Measurements from ENCODE around the gene CA5B.
"Not testable (repeated sequence)": the region's sequence is repeated elsewhere in the genome, so short reads cannot be mapped to it uniquely, and the experiment has no call there.

The CA5B gene

GRCh38 chrX:15749642-15750610 is 11.9 kb downstream of the CA5B start:
- no peak for DNase-seq

GRCh38 chrX:15750611-15751154 is 12.6 kb downstream of the CA5B start:
- no peak for DNase-seq

GRCh38 chrX:15751155-15751819 is 13.2 kb downstream of the CA5B start:
- DNase-seq, result no peak

- no peak for DNase-seq
Measured at GRCh38 chrX:15755091-15755490, 17.0 kb downstream of the CA5B start.

- no peak for DNase-seq
Measured at GRCh38 chrX:15758140-15758539, 20.1 kb downstream of the CA5B start.

GRCh38 chrX:15759886-15760285 is 21.8 kb downstream of the CA5B start:
- DNase-seq, result not testable (repeated sequence)

- DNase-seq, result no peak
Measured at GRCh38 chrX:15761564-15762191, 23.6 kb downstream of the CA5B start.

DNA sequence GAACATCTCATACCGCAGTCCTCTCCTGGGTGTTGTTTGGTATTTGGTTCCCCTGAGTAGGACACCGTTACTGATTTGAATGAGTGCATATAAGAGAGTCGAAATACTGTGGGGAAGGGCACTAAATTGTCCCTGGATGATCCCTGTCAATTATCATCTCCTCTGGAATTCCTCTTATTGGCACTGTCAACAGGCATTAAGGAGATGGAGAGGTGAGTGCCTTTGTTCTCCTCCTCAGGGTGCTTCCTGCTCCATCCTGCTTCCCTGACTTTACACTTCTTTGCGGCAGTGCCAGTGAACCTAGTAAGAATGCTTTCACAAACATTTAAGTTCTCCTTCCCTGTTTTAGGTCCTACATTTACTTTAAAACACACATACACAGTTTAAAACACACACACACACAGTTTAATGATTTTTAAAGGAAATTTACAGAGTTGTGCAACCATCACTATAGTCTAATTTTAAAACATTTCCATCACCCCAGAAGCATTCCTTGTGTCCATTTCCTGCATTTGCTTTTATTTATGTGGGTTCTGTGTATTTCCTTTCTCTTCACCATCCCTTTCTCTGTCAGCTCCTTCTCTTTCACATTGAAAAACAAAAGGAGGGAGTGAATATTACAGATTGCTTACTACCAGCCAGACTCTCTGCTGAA is 31.4 kb downstream of the CA5B start:
- DNase-seq, result no peak

GRCh38 chrX:15781961-15782699 is 44.1 kb downstream of the CA5B start:
- no peak for DNase-seq

GRCh38 chrX:15785176-15785750 is 47.2 kb downstream of the CA5B start:
- DNase-seq, result no peak

- no peak for DNase-seq
Measured at GRCh38 chrX:15786915-15787314, 48.8 kb downstream of the CA5B start.

DNA sequence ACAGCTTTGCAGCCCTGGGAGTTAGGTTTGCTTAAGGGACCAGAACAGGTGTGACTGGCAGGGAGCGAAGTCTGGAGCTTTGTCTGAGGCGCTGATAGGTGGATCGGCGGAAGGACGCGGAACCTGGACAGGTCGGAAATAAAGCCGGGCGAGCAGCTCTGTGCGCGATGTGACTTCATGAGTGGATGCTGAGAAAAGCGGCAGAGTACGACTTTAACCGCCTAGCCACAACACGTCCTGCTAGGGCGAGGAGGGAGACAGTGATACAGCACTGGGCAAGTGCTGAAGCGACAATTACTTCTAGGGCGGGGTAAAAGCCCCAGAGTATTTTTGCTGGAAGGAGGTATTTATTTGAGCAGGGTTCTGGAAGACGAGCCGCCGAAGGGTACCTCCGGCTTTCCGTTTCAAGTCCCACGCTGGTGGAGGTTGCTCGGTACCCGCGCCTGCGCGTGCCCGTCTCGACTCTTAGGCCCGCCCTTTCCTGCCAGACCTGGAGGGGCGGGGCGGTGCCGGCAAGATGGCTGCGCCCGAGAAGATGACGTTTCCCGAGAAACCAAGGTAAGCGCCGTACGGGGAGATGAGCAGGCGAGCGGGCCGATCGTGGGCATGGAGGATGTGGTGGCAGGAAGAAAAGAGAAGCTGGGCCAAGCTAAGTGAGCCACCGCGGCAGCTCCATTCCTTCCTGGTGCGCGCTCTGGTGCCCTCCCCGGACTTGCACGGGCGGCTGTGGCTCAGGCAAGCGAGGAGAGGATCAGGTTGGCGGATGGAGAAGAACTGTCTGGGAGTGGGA is 52.1 kb downstream of the CA5B start, which contains the start of gene ZRSR2:
TSS of gene ZRSR2 (plus strand) at position 506 of the 790 bp plus-strand sequence. CDS start at position 518, 12 bp downstream.
- peak; percentile 27 for DNase-seq

GRCh38 chrX:15790769-15791290 is 52.8 kb downstream of the CA5B start:
- DNase-seq, result peak; percentile 4

GRCh38 chrX:15797707-15798106 is 59.6 kb downstream of the CA5B start:
- DNase-seq, result no peak

DNA sequence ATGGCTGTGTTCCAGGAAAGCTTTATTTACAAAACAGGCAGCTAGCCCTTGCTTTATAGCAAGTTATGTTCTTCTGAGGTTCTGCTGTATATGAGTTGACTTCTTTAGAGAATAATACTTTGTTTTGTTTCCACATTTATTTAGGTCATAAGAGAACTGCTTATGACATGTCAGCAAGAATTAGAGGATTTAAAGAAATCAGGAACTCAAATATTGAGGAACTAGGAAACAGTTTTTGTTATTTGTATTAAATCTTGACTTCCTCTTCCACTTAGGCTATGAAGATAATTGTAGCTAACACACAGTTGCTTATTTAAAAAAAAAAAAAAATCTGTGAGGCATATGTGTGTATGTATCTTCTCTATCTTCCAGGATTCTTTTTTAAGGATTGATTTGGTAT is 66.5 kb downstream of the CA5B start:
- DNase-seq, result no peak

GRCh38 chrX:15808254-15808653 is 70.2 kb downstream of the CA5B start:
- DNase-seq, result no peak

GRCh38 chrX:15812192-15812938 is 74.3 kb downstream of the CA5B start:
- DNase-seq, result no peak

DNA sequence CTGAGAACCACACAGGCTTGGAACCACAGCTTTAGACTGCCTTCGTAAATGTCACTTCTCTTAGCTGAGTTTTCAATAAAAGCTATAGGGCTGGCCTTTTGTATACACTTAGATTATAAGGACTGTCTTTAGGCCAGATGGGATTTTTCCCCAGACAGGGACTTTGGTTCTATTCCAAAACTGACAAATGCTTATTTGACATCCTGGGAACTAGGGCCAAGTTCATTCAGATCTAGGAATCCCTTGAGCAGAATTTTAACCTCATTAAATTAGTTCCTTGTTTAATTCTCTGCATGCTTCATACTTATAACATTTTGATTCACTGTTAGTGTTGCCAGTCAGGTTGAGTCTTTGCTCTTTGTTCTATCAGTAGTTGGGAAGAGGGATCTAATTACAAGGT is 75.3 kb downstream of the CA5B start:
- DNase-seq, result no peak

GRCh38 chrX:15814771-15815365 is 76.8 kb downstream of the CA5B start:
- no peak for DNase-seq

All from KG1 (cell line).